ENCODE results near the gene MLLT11. TPM values are rescaled to one million over a fixed set of nuclear protein-coding genes. Genes with fewer than 3 reads are reported as not detected.
A peak's percentile ranks its signal among the peaks of the same experiment; 100 is the strongest.

MLLT11 gene, protein sequence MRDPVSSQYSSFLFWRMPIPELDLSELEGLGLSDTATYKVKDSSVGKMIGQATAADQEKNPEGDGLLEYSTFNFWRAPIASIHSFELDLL
- total RNA-seq, result 1 to 10 TPM; 2.0 to 3.2 TPM
- long read RNA-seq, donor 1, full-length matches to known transcripts, result 3 of 4 reads
- long read RNA-seq, donor 1, partial matches to known transcripts, result 0 of 4 reads
- long read RNA-seq, donor 1, other reads (novel, unspliced or antisense), result 1 of 4 reads
- long read RNA-seq, donor 2, full-length matches to known transcripts, result 14 of 14 reads
- long read RNA-seq, donor 2, partial matches to known transcripts, result 0 of 14 reads
- long read RNA-seq, donor 2, other reads (novel, unspliced or antisense), result 0 of 14 reads

DNA sequence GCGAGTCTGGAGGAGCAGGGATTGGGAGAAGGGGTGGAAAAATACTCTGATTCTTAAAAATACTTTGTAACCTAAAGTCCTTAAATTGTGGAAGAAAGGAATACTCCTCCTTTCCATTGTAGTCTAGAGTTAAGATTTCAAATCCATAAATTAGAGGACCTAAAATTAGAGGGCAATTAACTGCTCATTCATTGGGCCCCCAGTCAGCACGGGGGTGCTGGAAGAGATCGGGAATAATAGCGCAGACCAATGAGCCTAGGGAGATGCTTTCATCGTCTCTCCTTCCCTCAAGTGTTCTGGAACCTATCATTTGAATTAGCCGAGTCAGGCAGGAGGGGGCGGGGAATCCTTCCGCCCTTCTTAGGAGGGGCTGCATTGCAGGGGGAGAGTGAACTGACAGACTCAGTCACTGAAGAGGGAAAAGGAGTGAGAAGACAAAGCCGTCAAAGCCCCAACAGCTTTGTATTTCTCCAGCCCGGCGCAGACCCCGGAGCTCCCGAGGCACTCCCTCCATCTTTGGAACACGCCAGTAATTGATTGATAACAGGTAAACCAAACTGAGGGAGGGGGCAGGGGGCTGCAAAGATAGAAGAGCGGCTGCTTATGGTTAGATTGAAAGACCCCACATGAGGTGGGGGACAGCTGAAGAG is at the start of gene MLLT11:
Gene MLLT11, plus strand, starts transcription at position 391 of the 650 bp plus-strand sequence. CDS start 6,828 bp downstream, outside the sequence.
- intact Hi-C loops (cut with DNase I), result no loop called here
- no peak for DNase-seq (ENCODE audit: low spot score)

- intact Hi-C loops (cut with DNase I), result loop anchor here in 1 of 2 donors (2.0 kb wide), 1 partner anchor 13 kb away; no protein-coding TSS in a partner anchor
- DNase-seq (ENCODE audit: low spot score), result no peak
Measured at GRCh38 chr1:151011154-151011850, 48.9 kb upstream of the MLLT11 start.

DNA sequence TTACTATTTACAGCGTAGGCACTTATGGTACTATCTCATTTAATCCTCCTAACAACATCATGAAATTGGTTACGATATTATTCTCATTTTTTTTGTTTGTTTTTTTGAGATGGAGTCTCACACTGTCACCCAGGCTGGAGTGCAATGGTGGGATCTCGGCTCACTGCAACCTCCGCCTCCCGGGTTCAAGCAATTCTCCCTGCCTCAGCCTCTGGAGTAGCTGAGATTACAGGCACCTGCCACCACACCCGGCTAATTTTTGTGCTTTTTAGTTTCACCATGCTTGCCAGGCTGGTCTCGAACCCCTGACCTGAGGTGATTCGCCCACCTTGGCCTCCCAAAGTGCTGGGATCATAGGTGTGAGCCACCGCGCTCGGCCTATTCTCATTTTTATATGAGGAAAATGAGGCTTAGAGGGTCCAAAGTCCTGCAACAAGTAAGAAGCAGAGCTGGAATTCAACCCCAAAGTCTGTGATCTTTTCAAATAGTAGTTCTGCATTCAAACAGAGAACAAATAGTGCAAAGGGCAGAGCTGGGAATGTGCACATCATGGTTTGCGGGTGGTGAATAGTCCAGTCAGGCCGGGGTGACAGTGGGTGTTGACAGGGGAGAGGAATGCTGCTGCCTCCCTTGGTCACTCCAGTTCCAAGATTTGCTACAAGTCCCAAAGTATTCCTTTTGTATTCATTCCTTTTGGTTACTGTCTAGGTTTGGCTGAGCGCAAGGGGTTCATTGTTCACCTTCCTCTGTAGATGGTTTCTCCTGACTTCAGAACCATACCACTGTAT is 47.3 kb upstream of the MLLT11 start:
- no peak for DNase-seq (ENCODE audit: low spot score)
- intact Hi-C loops (cut with DNase I), result no loop called here

DNA sequence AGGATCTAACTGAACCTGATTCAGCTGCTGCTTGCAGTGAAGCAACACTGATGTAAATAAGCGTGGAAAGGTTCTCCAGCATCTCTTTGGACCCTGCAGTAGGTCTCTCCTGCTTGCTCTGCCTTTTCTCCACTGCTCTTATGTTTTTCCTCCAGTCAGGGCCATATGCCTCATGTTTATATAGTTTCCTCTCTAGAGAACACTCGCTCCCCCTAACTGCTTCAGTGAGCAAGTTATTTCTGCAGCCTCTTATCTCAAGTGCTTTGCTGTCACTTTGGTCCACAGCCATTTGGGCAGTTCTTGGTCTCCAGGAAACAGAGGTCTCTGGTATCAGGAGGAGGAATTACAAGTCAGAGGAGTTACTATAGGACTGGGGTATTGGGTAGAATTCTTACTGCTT is 46.7 kb upstream of the MLLT11 start:
- intact Hi-C loops (cut with DNase I), result no loop called here
- no peak for DNase-seq (ENCODE audit: low spot score)

DNA sequence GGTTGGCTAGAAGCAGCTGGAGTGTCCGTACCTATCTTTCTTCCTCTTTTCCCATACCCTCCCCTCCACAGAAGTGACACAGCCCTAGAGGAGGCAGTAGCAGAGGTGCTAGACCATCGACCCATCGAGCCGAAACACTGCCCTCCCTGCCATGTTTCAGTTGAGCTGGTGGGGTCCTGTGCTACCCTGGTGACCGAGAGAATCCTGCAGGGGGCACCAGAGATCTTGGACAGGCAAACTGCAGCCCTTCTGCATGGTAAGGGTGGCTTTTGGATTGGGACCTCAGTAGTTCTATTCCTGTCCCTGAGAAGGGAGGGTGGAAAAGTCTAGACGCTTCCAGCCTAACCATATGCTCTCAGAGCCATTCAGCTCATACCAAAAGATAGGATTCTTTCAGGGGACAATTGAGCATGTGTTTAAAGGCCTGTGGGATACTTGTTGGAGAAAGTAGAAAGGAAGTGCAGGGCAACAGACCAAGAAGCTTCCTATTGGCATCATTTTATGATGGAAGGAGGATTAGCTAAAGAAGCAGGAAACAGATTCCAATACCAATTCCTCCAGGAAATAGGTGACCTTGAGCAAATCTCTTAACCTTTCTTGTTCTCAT is 35.6 kb upstream of the MLLT11 start:
- intact Hi-C loops (cut with DNase I), result loop anchor here in 1 of 2 donors (2.0 kb wide), 1 partner anchor 14 kb away; no protein-coding TSS in a partner anchor

GRCh38 chr1:151026460-151026859 is 33.7 kb upstream of the MLLT11 start:
- intact Hi-C loops (cut with DNase I), result no loop called here
- DNase-seq (ENCODE audit: low spot score), result no peak

More for the DNA sequence above, 35.6 kb upstream of the MLLT11 start:
- DNase-seq (ENCODE audit: low spot score), result peak; percentile 91

DNA sequence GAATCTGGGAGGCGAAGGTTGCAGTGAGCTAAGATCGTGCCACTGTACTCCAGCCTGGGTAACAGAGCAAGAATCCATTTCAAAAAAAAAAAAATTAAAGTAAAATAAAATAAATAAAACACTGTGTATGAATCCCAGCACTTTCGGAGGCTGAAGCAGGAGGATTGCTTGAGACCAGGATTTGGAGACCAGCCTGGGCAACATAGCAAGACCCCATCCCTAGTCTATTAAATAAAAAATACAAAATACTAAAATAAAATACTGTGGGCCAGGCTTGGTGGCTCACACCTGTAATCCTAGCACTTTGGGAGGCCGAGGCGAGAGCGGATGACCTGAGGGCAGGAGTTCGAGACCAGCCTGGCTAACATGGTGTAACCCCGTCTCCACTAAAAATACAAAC is 28.0 kb upstream of the MLLT11 start:
- intact Hi-C loops (cut with DNase I), result no loop called here
- no peak for DNase-seq (ENCODE audit: low spot score)

DNA sequence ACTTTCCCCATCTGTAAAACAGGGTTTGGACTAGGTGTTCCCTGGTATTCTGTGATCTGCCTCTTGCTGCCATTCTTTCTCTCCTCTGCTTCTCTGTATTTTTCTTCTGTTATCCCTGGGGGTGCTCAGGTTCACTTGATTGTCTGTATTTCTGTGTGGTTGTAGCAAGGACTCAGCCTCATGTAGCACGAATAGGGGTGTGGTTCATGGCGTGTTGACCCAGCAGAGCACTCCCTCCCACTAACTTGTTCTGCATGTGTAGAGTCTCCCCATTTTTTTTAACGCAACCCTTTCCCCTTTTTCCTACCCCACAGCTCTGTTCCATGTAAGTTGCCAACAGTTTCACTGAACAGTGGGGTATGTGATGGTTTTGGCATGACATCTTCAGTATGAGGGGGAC is 25.0 kb upstream of the MLLT11 start:
- no peak for DNase-seq (ENCODE audit: low spot score)
- intact Hi-C loops (cut with DNase I), result no loop called here

GRCh38 chr1:151036356-151036755 is 23.8 kb upstream of the MLLT11 start, which contains the start of gene BNIPL:
Gene BNIPL (plus strand): TSS chr1:151036586. CDS start chr1:151036726, 140 bp downstream.
- DNase-seq (ENCODE audit: low spot score), result no peak

GRCh38 chr1:151037032-151037431 is 23.2 kb upstream of the MLLT11 start:
- DNase-seq (ENCODE audit: low spot score), result no peak
- intact Hi-C loops (cut with DNase I), result no loop called here

More at GRCh38 chr1:151036356-151036755, 23.8 kb upstream of the MLLT11 start, which contains the start of gene BNIPL:
- intact Hi-C loops (cut with DNase I), result no loop called here

DNA sequence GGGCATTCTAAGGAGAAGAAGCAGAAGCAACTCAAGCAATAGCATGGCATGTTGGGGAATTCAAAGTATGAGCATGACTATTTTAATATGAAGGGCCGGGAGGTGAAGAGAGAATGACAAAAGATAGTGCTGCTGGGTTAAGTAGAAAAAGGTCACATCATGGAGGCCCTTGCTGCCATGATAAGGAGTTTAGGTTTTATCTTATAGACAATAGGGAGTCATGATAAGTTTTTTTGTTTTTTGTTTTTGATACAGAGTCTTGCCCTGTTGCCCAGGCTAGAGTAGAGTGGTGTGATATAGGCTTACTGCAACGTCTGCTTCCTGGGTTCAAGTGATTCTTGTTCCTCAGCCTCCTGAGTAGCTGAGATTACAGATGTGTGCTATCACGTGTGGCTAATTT is 20.7 kb upstream of the MLLT11 start:
- DNase-seq (ENCODE audit: low spot score), result no peak
- intact Hi-C loops (cut with DNase I), result no loop called here

DNA sequence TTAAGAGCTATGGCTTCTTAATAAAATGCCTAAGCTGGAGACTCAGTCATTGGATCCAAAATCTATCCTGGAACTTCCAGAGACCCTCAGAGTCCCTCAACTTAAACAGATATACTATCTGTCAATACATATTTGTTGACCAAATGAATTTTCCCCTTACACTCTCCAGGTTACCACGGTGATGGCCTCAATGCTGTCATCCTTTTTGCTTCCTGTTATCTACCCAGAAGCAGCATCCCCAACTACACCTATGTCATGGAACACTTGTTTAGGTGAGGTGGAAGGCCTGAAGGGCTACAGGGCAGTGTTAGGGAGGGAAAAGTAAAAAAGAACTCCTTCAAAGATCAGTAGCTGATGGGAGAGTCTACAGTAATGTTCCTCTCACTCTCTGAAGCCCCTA is 17.0 kb upstream of the MLLT11 start:
- no peak for DNase-seq (ENCODE audit: low spot score)
- intact Hi-C loops (cut with DNase I), result no loop called here

GRCh38 chr1:151047591-151047924 is 12.6 kb upstream of the MLLT11 start, which contains the start of gene C1orf56:
Gene C1orf56 (plus strand): TSS chr1:151047751. CDS start chr1:151047848, 97 bp downstream.
- peak; percentile 87 for DNase-seq (ENCODE audit: low spot score)
- intact Hi-C loops (cut with DNase I), result no loop called here

GRCh38 chr1:151047925-151048644 is 12.1 kb upstream of the MLLT11 start:
- intact Hi-C loops (cut with DNase I), result no loop called here
- DNase-seq (ENCODE audit: low spot score), result peak; percentile 88

- no peak for DNase-seq (ENCODE audit: low spot score)
- intact Hi-C loops (cut with DNase I), result no loop called here
Measured at GRCh38 chr1:151048645-151049032, 11.6 kb upstream of the MLLT11 start.

- DNase-seq (ENCODE audit: low spot score), result no peak
- intact Hi-C loops (cut with DNase I), result no loop called here
Measured at GRCh38 chr1:151049458-151049857, 10.7 kb upstream of the MLLT11 start.

DNA sequence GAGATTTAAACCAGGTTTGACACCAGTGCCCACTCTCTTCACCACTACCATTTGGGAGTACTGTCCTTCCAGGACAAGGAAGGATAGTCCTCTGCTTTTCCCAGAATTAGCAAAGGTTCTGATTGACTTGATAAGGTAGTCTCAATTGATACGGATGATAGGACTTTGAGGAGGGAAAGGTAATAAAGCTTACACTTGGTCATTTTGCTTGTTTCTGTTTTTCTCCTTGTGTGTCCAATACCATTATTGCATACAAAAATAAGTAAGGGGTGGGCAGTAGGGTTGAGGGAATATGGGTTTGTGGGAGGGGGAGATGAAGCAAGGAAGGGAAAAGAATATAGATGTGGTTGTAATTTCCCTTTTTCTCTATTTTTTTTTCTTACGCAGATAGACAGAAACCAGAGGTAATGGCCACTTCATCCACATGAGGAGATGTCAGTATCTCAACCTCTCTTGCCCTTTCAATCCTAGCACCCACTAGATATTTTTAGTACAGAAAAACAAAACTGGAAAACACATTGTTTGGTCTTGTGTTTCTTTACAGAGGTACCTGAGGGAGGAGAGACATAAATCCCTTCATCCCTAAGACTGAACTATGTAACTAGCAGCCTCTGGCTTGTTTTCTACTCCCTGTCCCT is 10.0 kb upstream of the MLLT11 start:
- no peak for DNase-seq (ENCODE audit: low spot score)
- intact Hi-C loops (cut with DNase I), result no loop called here

All from posterior vena cava (tissue), 2 donors.